Loucy (cell line): ENCODE data around the gene CFAP206.

Experiments used
- EZH2phosphoT487 ChIP-seq: fragments of 200-600 bp; IDR thresholded peaks from 2 replicates; pipeline ENCODE4 v1.6.1; 2018; ENCODE audit warnings: antibody characterized with exemption, mild to moderate bottlenecking, moderate library complexity, borderline replicate concordance
- TF ChIP-seq, protein P1 (sequence below): fragments of 200-600 bp; sonication (generic); conservative IDR thresholded peaks from 2 replicates; pipeline ENCODE4 v1.5.1; 2014; ENCODE audit warnings: mild to moderate bottlenecking, antibody characterized with exemption, low read length

GRCh38 chr6:87364602-87365252 is 43.0 kb upstream of the CFAP206 start:
- TF ChIP-seq, protein P1, sequence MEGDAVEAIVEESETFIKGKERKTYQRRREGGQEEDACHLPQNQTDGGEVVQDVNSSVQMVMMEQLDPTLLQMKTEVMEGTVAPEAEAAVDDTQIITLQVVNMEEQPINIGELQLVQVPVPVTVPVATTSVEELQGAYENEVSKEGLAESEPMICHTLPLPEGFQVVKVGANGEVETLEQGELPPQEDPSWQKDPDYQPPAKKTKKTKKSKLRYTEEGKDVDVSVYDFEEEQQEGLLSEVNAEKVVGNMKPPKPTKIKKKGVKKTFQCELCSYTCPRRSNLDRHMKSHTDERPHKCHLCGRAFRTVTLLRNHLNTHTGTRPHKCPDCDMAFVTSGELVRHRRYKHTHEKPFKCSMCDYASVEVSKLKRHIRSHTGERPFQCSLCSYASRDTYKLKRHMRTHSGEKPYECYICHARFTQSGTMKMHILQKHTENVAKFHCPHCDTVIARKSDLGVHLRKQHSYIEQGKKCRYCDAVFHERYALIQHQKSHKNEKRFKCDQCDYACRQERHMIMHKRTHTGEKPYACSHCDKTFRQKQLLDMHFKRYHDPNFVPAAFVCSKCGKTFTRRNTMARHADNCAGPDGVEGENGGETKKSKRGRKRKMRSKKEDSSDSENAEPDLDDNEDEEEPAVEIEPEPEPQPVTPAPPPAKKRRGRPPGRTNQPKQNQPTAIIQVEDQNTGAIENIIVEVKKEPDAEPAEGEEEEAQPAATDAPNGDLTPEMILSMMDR, result no peak
- no peak for TF ChIP-seq EZH2phosphoT487
